Measurements from ENCODE around the gene PPP1R3D.

- TF ChIP-seq POLR2AphosphoS5 (IDR thresholded peaks at IDR 0.05; ENCODE audit: low read depth, low read length): no peak
- TF ChIP-seq POLR2A (IDR thresholded peaks at IDR 0.05; ENCODE audit: low read depth, low read length): no peak
- TF ChIP-seq TAF1 (IDR thresholded peaks at IDR 0.05; ENCODE audit: low read depth, low read length): no peak
- no peak for TF ChIP-seq POU2F2 (IDR thresholded peaks at IDR 0.05; ENCODE audit: low read depth, low read length)
- TF ChIP-seq SPI1 (IDR thresholded peaks at IDR 0.05; ENCODE audit: low read depth, low read length): no peak
- TF ChIP-seq PAX5 (IDR thresholded peaks at IDR 0.05; ENCODE audit: insufficient read depth, low read length, severe bottlenecking): no peak
Measured at GRCh38 chr20:59942245-59942644, 2.1 kb upstream of the PPP1R3D start.

All from GM12891 (cell line).